ENCODE measurements around the gene KCNQ1OT1.

Gene KCNQ1OT1

DNA sequence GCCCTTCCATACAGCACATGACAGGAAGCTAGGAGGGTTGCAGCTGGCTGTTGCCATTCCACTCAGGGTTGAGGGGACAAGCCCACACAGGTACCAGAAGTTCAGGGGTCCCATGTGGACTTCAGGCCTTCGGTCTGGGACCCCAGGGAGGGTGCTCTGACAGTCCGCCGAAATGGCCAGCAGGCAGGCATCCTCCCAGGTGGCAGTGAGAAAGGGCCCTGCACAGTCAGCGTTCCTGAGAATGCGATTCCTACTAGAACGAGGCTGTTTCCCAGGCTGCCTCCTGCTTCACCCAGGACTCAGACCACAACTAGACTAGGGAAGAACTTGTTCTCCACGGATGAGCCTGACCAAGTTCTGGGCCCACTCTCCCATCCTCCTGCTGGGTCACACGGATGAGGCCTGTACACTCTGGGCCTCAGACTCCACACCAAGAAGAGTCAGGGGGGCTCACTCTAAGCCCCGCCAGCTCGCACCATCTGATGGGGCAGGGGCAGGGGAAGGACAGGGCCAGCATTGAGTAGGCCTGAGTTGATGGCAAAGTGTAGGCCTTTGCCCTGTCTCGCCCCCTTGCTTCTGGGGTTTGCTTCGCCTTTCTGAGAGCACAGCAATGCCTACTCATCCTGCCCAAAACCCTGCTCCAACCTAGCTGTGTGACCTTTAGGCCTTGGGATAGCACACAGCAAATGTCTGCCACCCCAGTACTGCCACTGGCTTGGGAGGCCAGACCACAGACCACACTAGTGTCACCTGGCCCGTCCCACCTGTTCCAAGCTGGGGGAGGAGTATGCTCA is 14.0 kb downstream of the KCNQ1OT1 start:
- no peak for DNase-seq

DNA sequence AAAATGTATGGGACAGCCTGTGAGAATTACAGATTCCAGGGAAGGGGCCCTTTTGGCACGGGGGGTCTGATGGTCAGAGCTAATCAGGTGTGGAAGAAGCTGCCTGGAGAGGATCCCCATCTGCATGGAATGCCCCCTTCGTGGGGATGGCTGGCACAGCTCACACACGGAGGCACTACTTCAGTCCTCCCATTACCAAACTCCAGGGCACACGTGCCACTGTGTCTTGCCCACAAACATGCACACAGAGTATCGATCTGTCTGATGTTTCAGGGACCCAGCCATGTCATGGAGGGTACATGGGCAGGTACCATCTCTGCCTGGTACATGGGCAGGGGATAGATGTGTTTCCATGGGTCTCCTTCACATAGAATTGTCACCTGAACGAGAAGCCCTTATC is 14.7 kb downstream of the KCNQ1OT1 start:
- no peak for DNase-seq

DNA sequence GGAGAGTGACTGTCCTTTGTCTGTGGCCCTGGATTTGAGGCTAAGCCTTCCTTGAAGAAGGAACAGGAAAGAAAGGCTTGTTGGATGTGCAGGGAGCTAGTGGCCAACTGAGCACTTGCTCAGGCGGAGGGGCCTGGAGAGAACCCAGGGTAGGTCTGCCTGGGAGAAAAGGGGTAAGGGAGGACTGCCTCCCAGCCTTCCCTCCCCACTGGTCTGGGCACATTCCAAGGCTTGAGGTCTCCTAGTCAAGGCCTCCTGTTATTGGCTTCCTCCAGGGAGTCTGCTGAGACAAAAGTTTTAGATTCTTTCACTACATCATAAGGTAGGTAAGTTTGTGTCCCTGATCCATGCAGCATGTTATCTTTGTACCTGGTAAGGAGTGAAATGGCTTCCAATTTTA is 15.2 kb downstream of the KCNQ1OT1 start:
- DNase-seq: no peak

DNA sequence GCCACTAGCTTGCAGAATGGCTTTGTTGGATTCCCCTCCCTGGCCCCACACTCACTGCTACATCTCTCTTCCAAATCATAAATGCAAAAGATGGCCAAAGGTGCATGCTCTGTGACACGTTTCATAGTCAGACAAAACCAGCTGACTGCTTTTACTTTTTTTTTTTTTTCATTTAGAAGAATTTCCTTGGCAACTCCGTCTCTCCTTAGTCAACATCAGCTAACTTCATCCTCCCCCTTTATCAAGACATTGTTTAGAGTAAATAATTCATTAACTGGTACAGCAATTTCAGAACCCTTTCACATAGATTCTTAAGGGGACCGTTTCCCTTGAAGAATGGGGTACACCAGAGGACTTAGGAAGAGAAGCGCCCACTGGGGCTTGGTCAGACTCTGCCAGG is 16.0 kb downstream of the KCNQ1OT1 start:
- no peak for DNase-seq

DNA sequence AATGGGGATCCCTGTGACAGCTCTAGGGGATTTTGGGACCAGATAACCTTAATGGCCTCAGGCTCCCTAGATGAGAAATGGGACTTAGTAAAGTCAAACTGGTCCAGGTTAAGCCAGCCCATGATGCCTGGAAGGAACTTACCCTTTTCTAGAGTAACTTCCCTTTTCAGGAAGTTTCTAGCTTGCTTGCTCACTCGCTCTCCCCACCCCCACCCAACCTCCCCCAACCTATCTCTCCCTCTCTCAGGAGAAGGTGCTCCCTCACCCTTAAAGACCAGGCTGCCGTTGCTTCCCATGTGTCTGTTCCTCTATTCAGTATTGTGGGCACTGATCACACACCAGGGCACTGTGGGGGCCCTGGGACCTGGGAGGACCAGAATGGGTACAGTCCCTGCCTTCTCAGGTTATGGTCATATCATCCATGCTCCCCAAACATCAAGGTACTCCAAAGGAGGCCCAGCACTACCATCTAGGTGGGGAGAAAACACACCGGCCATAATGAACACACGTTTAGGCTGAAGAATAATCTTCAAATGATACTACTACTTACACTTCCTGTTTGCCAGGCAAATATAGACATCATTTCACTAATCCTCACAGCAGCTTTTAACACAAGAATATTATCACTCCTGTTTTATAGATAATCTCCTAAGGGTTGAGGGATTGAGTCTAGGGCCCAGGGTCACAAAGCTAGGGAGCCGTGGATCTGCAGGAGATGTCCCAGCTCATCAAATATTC is 18.2 kb downstream of the KCNQ1OT1 start:
- no peak for DNase-seq

DNA sequence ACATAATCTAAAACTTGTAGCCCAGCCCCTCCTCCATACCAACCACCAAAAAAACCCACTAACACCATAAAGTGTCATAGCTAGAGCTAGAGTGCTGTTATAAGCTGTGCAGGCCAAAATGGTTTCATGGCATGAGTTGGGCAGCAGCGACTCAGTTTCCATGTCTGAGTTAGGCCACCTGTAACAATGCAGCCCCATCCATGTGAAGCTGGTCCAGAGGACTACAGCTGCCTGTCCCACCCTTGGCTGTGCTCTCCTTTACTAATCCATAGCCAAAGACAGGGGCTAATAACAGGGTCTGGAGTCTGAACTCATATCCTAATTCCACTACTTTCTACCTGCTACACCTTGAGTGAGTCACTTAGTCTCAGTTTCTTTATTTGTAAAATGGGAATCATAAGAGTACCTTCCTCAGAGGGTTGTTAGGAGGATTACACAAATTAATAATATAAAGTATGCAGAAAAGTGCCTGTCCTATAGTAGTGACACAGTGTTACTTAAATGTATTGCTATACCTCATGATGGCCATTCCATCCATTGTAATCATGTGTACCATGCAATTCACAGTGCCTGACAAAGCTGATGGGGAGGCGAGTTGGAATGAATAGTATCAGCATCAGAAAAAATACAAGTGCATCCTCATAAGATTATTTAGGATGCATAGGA is 20.6 kb downstream of the KCNQ1OT1 start:
- no peak for DNase-seq

DNA sequence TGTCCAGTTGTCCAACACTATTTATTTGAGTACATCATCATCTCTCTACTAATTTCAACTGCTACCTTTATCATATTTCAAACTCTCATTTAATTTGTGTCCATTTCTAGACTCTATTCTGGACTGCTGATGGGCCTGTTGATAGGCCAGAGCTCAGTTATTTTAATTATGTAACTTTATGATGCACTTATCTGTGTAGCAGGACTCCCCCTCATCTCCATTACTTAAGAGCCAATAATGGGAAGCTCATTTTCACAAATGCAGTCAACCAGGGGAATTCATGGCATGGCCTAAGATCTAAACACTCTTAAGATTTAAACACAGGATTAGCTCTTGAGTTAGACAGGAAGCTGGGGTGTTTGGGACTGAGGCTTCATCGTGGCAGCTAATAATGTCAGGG is 21.4 kb downstream of the KCNQ1OT1 start:
- no peak for DNase-seq

DNA sequence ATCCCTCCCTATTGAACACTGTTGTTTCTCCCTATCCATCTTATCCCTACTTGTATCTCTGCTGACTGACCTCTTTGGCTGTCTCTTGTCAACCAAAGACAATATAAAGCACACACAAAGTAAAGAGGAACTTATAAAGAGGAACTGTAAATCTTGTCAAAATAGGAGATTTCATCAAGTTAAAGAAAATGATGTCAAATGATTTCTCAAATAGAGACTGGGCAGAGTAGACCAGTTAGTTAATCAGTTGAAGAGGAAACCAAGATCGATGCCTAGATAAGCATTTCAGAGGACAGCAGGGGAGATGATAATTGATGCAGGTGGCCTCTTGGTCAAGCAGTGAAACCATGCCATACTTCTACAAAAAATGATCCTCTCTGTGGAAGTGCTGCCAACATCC is 22.7 kb downstream of the KCNQ1OT1 start:
- no peak for DNase-seq

DNA sequence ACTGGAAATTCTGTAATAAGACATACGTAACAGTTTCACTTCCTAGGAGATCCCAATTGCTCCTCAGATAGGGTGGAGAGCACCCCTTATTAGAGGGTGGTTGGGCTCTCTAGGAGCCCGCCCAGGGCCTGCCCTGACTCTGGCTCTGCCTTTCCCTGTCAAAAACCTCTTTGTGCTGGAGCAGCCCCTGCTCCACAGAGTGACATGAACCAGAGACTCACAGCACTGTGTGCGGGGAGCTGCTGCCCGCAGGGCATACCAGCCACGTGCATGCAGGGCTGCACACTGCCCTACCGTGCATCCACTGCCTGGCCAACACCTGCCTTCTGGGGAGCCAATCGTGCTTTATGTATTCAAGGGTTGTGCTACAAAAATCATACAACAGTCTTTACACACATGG is 24.3 kb downstream of the KCNQ1OT1 start:
- DNase-seq: no peak

DNA sequence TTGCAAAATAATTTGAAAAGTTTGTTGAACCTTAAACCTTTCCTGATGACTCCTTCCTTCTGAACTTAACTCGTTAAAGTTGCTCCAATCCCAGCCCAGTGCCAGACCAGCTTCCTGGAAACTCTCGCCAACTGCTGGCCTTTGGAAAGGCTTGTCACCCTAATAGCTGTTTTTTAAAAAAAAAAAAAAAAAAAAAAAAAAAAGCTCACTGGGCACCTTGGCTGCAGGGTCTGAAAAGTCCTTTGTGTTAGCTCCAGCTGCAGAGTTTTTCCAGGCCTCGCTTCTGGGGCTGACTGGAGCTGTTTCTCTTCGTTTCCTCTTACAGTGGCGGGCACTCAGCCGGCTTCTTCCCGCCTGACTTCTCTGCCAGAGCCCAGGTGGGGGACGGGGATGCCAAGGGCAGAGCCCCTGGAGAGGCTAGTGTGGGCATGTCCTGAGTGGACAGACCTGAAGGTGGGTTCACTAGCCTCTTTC is 25.1 kb downstream of the KCNQ1OT1 start:
- DNase-seq: no peak

DNA sequence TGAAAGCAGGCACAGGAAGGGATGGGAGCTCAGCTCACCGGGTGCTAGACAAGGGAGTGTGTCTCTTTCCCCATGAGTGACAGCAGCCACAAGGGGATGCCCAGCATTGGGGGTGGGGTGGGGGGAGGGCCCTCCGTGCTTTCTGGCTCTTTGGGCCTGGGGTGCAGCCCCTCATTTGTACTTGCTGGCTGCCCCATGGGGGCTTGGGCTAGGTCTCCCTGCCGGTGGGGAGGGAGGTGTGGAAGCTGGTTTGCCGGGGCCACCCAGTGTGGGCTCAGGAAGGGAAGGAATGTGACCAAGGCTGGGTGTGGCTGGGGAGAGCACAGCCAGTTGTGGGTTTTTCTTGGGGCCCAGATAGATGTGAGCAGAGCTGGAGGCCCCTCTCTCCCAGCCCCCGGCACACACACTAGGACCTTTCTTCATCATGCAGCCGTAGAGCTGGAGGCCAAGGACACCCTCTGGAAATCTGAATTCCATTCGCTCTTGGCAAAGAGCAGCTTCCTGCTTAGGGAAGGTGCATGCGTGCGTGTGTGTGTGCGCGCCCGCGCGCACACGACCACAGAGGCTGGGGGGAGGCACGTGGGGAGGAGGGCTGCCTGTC is 25.8 kb downstream of the KCNQ1OT1 start:
- DNase-seq: no peak

DNA sequence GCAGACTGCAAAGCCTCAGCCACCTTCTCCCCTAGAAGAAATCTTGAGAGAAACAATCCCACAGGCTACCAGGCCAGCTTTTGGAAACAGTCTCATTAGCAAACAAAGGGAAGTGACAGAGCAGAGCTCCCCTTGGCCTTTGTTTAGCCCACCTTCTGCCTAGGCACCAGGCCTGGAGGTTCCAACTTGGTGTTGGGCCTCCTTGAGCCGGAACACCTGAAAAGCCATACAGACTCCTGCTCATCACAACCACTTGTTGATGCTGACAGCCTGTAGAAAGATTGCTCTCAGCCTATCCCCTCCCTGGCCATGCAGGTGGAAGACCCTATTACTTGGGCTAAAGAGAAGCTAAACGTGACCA is 26.6 kb downstream of the KCNQ1OT1 start:
- DNase-seq: no peak

DNA sequence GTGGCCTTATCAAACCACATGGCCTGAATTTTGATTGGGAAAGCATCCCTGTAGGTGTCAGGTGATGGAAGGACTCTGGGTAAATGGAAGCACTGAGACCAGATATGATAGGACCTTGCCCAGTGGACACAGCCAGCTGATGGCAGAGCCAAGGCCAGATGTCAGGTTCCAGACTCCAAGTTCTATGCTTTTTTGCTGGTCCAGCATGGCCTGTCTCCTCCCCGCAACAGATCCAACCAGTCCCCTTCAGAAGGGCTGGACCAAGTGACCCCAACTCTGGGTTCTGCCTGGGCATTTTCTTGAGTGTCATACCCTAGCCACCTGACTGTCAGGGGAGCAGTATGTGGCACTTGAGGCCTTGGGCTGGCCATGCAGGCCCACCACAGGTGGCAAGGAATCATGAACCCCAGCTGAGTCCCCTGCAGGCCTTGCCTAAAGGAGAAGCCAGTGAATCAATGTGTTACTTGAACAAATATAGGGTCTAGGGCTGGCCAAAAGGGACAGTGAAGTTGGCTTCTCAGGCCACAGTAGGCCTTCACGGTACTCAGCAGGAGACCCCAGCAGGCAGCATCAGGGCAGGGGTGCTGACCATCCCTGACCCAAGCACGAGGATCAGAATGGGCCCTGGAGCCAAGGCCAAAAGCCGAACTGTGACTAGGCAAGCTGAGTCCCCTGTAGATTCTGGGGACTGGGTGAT is 27.1 kb downstream of the KCNQ1OT1 start:
- no peak for DNase-seq

DNA sequence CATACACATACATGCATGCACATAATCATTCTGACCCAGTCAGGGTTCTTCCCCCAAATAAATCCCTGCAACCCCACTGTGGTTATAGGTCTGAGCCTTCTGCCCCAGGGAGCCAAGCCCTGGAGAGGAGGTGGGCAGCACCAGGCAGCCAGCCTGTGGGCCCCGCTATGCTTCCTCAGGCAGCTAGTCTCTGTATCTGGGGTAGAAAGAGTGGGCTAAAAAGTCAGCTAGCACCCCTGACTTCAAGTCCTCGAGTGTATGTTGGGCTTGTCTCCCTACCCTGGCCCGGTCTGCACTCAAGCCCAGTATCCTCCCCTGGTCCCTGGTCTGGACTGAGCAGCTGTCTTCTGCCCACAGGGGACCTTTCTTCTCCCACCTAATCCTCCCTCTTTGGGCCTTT is 28.0 kb downstream of the KCNQ1OT1 start:
- no peak for DNase-seq

DNA sequence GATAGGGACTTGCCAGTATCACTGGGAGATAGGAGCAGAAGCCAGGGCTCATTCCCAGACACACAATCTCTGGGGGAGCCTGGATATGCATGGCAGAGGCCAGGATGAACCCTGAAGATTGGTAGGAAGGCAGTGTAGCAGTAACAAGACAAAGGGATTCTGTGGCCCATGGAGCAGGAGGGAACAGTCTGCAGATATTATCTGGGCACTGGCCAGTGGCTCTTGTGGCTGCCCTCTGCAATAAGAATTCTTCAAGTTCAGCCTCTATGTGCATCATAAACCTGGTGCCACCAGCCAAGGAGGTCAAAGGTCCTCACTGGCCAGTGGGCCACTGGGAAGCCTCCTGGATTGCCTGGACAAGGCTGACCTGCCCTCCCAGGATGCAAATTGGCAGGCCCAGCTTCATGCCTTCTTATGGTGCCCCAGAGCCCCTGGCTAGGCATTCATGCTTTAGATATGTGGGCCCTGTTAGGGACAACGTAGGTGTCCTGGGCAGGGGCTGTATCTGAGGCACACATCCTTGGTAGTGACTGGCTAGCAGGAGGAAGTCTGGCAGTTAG is 29.2 kb downstream of the KCNQ1OT1 start:
- no peak for DNase-seq

DNA sequence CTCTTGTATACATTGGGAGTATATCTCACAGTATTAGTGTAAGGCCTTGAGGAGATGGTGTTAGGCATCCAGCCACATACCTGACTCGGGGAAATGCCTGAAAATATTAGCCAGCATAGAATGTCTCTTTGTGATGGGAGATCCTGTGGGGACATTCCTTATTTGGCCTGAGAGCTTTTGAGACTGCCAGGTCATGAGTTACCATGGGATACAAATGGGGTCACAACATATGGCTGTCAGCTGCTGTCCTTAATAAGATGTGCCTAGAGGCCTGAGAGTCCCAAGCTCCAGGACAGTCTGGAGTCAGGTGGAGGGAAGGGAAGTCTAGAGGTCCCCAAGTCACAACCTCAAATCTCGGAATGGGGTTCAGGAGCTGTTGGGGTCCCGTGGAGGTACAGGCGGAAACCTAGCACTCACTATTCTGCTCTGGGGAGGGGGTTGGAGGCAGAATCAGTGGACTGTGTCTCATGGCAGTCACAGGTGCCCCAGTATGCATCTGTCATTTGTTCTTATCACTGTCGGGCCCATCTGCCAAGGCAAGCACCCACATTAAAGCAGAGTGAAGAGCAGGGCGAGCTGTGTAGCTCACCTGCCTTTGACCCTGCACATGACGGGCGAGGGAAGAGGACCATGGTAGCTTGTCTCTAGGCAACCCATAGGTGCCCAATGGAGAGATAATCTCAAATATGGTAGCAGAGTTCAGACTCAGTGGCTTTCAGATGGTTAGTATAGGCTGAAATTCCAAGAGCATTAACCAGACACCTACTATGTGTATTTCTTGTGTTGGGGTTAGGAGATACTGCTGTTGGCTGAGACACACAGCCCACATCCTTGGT is 29.9 kb downstream of the KCNQ1OT1 start:
- DNase-seq: no peak

DNA sequence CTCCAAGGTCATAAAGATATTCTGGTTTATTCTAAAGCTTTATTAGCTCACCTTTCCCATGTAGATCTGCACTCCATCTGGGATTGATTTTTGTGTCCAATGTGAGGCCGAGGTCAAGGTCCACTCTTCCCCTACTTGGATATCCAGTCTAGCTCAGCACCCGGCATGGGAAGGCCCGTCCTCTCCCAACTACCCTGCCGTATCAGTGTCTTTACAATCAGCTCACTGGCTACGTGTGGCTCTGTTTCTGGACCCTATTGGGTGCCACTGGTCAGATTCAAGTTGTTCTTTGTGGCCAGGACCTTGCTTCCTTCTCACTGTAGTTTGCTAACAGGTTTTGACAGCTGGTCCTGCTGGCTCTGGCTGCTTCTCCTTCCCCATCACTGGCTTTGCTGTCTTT is 30.9 kb downstream of the KCNQ1OT1 start:
- DNase-seq: no peak

DNA sequence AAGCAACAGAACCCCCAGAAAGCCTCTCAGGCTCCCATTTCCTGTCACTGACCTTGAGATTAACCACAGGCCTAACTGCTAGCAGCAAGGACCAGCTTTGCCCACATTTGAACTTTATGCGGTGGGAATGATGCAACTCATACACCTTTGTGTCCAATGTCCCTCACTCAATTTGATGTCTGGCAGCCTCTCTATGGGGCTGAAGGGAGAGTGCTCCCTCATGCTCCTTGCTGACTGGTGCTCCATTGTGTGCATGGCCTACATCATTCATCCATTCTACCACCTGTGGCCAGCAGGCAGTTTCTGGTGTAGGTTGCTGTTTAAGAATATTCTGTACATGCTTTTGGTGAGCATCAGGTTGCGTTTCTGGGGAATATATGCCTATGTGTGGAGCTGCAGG is 31.9 kb downstream of the KCNQ1OT1 start:
- no peak for DNase-seq

DNA sequence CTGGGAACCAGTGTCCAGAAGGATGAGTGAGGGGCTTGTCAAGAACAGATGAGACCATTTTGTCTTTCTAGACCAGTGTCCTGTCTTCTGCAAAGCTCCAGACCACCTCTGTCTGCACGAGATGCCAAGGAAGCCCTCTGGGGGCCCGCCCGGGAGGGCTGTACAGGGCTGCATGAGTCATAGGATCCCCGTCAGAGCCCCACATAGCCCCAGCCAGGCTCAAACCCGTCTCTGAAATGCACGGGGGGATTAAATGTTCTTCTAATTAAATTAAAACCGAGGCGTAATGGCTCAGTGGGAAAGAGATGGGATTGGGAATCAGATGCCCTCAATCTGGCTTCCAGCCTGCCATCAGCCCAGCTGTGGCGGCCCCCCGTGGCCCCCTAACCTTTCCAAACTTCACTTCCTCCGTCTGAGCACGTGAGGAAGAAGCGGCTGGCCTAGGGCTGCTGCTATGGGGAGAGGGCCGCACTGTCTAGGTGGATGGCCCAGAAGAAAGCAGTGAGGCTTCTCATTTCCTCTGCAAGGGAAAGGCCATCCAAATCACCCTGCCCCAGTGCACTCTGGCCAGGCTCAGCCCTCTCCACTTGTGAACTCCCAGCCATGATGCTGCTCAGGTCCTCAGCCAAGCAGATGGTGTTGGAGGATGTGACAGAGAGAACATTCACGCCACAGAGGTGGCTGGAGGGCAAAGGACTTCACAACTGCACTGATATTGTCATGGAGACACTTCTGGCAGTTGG is 32.8 kb downstream of the KCNQ1OT1 start:
- DNase-seq: no peak

DNA sequence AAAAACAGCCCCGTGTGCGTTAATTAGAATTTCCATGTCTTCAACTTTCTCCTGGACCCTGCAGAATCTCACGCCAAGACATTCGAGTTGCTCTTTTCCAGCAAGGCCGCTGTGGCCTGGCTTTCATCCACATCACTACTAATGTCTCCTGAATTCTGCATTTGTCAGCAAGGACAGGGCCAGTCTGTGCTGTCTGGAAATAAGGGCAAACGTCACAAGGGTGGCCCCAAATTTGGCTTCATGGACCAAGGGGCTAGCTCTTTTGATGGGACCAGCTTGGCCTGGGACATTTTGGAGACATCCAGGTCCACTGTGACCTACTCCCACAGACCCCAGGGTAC is 33.4 kb downstream of the KCNQ1OT1 start:
- no peak for DNase-seq
